ENCODE measurements around the gene TMEM212.
A peak's percentile ranks its signal among the peaks of the same experiment; 100 is the strongest.

Gene TMEM212

DNA sequence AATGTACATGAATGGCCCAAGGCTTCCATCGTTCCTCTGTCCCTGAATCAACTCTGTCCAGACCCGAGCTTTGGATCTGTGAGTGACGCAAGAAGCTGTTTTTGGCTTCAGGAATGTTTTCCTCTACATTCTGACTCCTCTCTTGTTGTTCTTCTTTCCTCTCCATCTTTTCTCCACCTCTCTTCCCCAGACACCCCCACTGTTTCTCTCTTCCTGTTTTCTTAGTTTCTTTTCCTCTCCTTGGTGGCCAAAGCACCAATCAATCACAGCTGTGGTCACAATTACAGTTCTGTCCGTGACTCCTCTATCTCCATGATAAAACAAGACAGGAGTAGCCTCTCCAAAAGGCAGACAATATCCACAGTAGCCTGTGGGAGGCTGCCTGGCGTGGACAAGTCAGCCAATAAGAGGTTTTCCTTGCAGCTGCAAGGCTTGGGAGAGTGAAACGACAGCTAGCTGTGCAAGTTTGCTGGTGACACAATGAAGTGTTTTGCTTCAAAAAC, 4.9 kb upstream of the TMEM212 start:
- H3K36me3 Mint-ChIP-seq = no peaks in the 10 kb centered on the region
- H3K9me3 Mint-ChIP-seq = no peaks in the 10 kb centered on the region
- H3K4me3 Mint-ChIP-seq = no peak overlapping the region
- H3K27ac Mint-ChIP-seq = no peak overlapping the region
- peaks cover 7% of the 10 kb centered on the region for H3K27me3 Mint-ChIP-seq
- no peaks in the 10 kb centered on the region for H3K4me1 Mint-ChIP-seq

DNA sequence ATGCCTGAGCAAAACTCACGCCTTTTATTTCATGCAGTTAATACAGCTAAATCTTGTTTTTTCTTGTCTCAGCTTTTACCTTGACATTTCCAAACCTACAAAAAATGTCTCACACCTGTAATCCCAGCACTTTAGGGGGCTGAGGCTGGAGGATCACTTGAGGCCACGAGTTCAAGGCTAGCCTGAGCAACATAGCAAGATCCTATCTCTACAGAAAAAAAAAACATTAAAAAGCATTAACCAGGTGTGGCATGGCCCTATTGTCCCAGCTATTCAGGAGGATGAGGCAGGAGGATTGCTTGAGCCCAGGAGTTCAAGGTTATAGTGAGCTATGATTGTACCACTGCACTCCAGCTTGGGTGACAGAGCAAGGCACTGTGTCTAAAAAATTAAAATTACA, 3.9 kb upstream of the TMEM212 start:
- Mint-ChIP-seq H3K4me3 (no peak overlapping the region), H3K27me3 (peaks cover 7% of the 10 kb centered on the region), H3K4me1 (no peaks in the 10 kb centered on the region), H3K27ac (no peak overlapping the region), H3K9me3 (no peaks in the 10 kb centered on the region), H3K36me3 (no peaks in the 10 kb centered on the region)

DNA sequence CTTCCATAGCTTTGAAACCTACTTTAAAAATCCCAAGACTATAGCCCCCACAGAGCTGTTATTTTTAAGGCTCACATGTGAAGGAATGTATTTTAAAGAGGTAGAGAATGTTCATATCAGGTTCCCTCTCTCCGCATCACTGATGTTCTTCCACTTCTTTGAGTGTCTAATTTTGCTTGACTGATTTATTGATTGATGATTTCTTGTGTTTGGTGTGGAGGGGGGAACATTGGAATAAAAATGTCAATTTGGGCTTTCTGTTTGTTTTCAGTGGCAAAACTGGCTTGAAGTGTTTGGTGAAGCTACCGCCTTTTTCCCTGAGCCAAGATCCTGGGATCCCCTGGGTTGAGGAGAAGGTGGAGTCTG, 2.7 kb upstream of the TMEM212 start:
- no peaks in the 10 kb centered on the region for H3K4me1 Mint-ChIP-seq
- H3K27ac Mint-ChIP-seq = no peak overlapping the region

DNA sequence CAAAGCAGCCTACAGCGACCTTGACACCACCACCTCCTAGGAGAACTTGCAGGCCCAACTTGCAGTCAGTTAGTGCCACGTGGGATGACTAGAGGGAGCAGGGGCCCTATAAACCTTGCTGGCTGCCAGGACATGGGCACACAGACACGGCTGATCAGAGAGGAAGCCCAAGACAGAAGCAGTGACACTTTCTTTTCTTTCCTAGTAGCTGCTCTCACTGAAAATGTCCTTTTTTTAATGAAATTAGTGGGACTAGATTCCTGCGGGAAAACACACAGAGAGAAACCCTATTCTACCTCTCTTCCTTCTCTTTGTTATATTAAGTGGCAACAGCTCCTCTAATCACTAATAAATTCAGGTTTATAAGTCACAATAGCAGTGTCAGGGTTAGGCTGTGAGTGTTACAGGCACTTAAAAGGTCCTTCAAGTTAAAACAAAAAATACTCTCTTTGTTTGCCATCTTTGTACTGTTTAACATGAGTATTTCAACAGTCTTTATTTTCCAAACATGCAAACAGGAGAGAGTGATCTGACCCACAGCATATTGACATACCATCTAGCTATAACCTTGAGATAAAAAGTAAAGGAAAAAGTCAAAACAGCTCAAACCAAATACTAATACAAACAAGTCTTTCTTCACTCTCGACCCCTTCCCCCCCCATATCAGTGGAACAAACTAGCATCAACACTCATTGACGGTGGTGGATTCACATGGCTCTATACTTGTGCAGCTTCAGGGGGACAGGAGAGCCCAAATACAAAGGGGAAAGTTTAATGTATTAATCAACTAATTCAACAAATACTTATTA, 2.1 kb upstream of the TMEM212 start:
- Mint-ChIP-seq H3K9me3 (no peaks in the 10 kb centered on the region), H3K4me3 (no peak overlapping the region)

More for the DNA sequence above, 2.7 kb upstream of the TMEM212 start:
- Mint-ChIP-seq H3K4me3 (no peak overlapping the region), H3K36me3 (no peaks in the 10 kb centered on the region), H3K27me3 (peaks cover 7% of the 10 kb centered on the region), H3K9me3 (no peaks in the 10 kb centered on the region)

DNA sequence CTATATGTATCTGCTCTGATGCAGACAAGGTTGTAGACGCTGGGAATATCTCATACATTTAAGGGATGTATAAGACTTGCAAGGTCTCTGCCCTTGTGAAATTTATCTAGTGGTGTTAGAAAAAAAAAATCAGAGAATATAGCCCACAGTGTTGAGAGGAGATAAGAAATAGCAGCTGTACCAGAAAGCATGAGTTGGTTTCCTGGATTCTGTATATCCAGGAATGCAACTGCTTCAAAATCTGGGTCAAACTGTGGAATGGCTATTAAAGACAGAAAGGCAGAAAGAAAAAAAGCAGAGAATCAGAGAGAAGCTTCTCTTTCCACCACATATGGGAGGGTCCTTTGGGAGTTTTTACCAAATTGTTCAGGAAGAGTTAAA, 1.5 kb upstream of the TMEM212 start:
- no peak overlapping the region for H3K27ac Mint-ChIP-seq
- no peaks in the 10 kb centered on the region for H3K36me3 Mint-ChIP-seq
- peaks cover 10% of the 10 kb centered on the region for H3K4me1 Mint-ChIP-seq
- peaks cover 4% of the 10 kb centered on the region for H3K27me3 Mint-ChIP-seq
- no peaks in the 10 kb centered on the region for H3K9me3 Mint-ChIP-seq
- H3K4me3 Mint-ChIP-seq = no peak overlapping the region

More for the DNA sequence above, 2.1 kb upstream of the TMEM212 start:
- Mint-ChIP-seq H3K27me3 (peaks cover 4% of the 10 kb centered on the region), H3K36me3 (no peaks in the 10 kb centered on the region), H3K27ac (no peak overlapping the region), H3K4me1 (peaks cover 4% of the 10 kb centered on the region)

DNA sequence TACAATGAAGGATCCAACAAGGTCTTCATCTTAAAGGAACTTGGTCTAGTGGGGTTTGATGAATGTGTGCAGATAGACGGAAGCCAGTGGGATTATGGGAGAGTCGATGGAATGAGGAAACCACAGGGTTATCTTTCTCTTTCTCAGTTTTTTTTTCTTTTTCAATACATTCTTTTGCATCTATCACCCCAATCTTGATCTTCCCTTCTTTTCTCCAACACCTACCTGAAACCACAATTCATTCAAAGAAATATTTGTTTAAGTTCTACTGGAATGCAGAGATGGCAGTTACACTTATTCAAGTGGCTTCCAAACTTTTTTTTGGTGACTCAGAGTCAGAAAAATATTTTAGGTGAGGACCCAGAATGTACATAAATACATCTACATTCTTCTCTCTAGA, 1.7 kb downstream of the TMEM212 start:
- no peak overlapping the region for H3K4me3 Mint-ChIP-seq
- H3K4me1 Mint-ChIP-seq = peaks cover 20% of the 10 kb centered on the region
- peaks cover 1% of the 10 kb centered on the region for H3K27me3 Mint-ChIP-seq
- peak overlapping the region; percentile 14 for H3K27ac Mint-ChIP-seq
- H3K36me3 Mint-ChIP-seq = no peaks in the 10 kb centered on the region
- no peaks in the 10 kb centered on the region for H3K9me3 Mint-ChIP-seq

DNA sequence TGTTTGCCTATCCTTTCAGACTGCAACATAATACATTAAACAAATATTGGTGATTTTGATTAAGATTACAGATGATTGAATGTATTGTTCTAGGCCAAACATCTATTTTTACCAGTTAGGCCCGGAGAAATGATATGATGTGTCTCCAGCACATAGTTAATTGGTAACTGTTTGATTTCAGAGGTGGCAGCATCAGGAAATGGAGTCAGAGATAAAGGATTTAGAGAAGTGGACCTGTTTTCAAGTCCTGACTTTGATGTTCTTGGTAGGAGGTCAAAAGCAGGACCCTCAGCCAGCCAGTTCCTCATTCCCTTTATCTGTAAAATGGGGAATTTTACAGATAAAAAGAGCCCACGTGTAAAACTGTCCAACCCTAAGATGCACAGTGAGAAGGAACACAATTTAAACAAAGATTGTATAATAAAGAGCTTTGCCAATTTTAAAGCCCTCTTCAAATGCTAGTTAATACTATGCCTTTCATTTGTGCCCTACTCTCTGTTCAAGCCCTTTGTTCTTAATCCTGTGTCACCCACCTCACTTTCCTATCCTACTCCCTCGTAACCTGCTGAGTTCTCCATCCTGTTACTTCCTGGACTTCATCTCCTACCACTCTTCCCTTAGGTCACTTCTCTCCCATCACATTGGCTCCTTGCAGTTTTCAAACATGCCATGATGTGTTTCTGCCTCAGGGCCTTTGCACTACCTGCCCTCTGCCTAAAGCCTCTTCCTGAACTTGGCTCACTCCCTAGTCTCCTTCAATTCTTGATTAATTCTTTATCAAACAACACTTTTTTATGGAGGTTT, 2.5 kb downstream of the TMEM212 start:
- no peak overlapping the region for H3K4me3 Mint-ChIP-seq
- H3K27ac Mint-ChIP-seq = no peak overlapping the region
- H3K9me3 Mint-ChIP-seq = no peaks in the 10 kb centered on the region
- H3K4me1 Mint-ChIP-seq = peaks cover 20% of the 10 kb centered on the region
- H3K27me3 Mint-ChIP-seq = no peaks in the 10 kb centered on the region
- H3K36me3 Mint-ChIP-seq = no peaks in the 10 kb centered on the region

DNA sequence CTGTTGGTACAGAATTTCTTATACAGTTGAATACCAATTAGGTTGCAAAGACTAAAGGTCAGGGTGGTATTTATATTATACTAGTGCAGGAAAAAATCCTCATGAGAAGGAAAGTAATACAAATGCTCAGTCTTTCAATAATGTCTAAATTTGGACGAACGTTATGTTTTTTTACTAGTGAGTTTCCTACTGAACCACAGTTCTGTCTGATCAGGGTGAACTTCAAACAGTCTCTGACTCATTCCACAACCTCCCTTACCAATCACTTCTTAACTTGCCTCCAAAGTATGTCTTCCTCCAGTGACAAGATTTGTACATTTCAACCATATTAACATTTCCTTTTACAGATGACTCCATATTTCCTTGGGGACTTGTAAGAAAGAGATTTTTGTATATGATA, 3.4 kb downstream of the TMEM212 start:
- Mint-ChIP-seq H3K27ac (peak overlapping the region; percentile 48), H3K27me3 (no peaks in the 10 kb centered on the region), H3K9me3 (no peaks in the 10 kb centered on the region), H3K36me3 (no peaks in the 10 kb centered on the region), H3K4me1 (peaks cover 20% of the 10 kb centered on the region), H3K4me3 (no peak overlapping the region)

DNA sequence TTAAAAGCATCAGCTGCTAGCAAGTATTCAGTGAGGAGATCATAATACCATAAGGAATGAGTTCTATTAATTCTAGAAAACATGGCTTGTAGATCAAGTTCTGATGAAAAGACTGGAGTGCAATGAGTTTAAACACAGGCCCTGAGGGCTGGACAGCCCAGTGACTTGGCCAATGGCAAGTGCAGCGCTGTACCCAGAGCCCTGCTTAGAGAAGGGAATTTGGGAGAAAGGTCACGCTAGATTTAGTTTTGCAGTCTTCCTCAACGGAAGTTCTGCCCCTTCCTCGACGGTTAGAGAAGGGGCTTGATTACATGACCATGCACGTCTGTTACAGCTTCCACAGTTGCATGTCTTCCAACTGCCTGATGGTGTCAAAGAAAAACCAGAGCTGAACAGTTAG, 4.0 kb downstream of the TMEM212 start:
- no peaks in the 10 kb centered on the region for H3K27me3 Mint-ChIP-seq
- H3K9me3 Mint-ChIP-seq = no peaks in the 10 kb centered on the region
- H3K4me3 Mint-ChIP-seq = peak overlapping the region; percentile 24
- no peaks in the 10 kb centered on the region for H3K36me3 Mint-ChIP-seq
- H3K4me1 Mint-ChIP-seq = peaks cover 20% of the 10 kb centered on the region
- peak overlapping the region; percentile 48 for H3K27ac Mint-ChIP-seq

DNA sequence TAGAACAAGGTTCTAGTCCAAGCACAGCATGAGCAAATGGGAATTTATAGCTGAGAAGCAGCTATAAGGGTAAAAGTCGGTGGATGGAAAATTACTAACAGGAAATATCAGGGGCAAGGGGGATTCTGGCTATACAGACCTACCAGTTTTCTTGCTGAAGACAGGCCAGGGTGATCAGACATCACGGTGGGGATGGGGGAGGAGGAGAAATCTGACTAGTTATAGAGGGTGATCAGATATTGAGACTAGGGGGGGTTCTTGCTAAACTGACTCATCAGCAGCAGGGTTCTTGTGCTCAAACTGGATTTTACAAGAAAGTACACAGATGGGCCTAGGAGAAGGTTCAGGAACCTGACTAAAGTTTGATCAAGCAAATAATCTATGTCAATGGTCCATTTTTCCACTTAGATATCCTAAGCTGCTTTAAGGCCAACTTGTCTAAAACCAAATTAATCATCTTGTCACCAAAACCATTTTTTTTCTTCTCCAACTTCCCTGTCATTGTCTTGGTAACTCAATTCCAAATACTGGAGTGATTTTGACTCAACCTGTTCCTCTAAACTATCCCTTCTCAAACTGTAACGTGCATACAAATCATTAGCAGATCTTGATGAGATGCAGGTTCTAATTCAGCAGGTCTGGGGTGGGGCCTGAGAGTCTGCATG, 4.6 kb downstream of the TMEM212 start:
- Mint-ChIP-seq H3K27ac (peak overlapping the region; percentile 21), H3K4me1 (peaks cover 20% of the 10 kb centered on the region), H3K27me3 (peaks cover 4% of the 10 kb centered on the region), H3K36me3 (no peaks in the 10 kb centered on the region), H3K9me3 (no peaks in the 10 kb centered on the region), H3K4me3 (no peak overlapping the region)

DNA sequence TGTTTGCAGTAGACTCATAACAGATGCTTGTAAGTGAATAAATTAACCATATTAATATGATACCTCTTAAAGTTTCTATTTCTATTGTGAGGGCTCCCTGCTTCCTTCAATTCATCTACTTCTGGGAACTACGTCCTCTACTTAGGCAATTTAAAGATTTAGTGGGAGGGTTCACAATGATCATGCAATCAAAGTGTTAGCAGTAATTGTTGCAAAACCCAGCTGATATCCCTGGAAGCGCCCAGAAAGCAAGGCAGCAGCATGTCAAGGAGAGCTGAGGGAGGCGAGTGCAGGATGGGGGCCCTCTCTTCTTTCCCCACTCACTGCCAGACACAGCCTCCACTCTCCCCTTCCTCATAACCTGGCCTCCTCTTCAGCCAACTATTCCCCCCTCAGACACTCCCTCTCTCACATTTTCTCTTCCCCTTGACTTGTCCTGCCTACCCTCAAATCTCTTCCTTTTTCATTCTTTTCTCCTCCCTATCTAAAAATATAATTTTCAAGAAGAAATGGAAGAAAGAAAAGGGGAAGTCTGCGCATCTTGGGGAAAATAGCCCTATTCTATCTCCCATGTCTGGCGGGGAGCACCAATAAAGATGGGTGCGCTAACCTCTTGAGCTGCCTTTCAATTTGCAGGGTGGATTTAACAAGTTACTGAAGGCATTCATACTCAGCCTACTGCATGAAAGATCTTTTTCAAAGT, 6.6 kb downstream of the TMEM212 start:
- Mint-ChIP-seq H3K27ac (no peak overlapping the region), H3K27me3 (peaks cover 5% of the 10 kb centered on the region), H3K4me3 (no peak overlapping the region), H3K36me3 (no peaks in the 10 kb centered on the region), H3K4me1 (peaks cover 20% of the 10 kb centered on the region), H3K9me3 (peaks cover 13% of the 10 kb centered on the region)

DNA sequence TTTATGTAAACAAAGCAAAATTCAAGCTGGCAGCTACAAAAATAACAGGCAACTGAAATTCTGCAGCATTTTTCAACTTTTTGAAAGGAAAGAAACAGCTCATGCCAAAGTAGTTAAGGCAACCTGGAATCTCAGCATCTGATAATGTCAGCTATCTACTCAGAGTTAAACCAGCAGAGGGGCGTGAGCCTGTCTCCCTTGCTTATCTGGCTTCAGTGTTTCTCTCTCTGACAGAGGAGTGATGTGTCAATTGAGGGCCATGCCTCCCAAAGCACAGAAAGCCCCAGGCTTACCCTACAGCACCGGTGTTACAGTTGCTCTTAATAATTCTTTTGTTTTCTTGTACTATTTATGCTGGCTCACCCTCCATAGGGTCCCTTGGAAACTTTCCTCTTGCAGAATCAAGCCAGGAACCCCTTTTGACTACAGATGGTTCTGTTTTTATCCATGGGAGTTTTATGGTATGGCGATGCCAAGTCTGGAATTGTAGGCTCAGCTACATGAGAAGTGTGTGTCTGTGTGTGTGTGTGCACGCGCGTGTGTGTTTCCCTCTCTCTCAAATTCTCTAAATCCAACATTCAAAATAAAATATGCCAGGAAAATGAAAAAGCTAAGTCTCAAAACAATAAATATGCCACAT, 7.3 kb downstream of the TMEM212 start:
- Mint-ChIP-seq H3K4me1 (peaks cover 20% of the 10 kb centered on the region), H3K4me3 (no peak overlapping the region), H3K36me3 (no peaks in the 10 kb centered on the region), H3K9me3 (peaks cover 13% of the 10 kb centered on the region), H3K27me3 (peaks cover 5% of the 10 kb centered on the region), H3K27ac (no peak overlapping the region)

DNA sequence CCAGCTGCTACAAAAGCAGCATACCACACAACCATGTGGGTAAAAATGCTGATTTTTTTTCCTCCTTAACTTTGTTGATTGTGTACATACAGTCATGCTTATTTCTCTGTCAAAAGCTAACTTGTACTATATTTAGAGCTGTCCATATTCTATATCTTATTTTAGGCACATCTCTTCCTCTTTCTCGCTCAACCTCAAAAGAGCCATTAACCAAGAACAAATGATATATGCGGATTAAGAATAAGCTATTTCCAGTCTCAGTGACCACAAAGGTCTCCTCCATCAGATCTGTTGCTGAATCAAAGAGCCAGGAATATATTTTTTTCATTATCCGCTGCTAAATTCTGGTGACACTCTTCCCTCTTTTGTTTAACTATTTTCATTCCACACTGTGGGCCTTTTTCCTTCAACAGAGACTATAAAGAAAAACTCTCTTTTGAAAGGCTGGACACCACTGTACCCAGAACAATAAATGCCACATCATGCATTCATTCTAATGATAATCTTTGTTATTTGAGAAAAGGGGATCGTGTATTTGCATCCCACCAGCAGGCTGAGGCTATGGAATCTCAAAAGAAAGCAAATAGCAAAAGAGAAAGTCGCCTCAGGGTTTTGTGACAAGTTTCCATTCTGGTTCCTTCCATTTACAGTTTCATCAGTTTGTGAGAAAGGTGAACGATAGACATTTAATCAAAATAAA, 8.0 kb downstream of the TMEM212 start:
- Mint-ChIP-seq H3K27me3 (peaks cover 5% of the 10 kb centered on the region), H3K36me3 (no peaks in the 10 kb centered on the region), H3K4me3 (no peak overlapping the region), H3K9me3 (peaks cover 13% of the 10 kb centered on the region), H3K27ac (no peak overlapping the region), H3K4me1 (peaks cover 15% of the 10 kb centered on the region)

DNA sequence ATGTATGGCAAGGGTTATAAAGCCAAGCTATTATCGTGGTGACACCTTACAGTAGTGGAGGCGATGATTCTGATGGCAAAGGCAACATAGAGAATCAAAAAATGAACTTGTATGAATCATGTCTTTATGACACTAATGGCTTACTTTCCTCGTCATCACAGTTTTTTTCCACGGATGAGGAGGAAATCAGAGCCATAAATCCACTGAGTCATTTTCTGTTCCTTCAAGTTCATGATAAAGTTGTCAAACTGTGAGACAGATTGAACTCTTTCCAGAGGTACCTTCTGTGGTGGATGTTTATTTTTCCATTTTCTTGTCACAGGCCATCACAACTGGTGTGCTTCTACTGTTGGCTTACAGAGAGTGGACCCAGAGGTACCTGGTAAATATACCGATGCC, 8.5 kb downstream of the TMEM212 start:
- H3K9me3 Mint-ChIP-seq = peaks cover 13% of the 10 kb centered on the region
- no peak overlapping the region for H3K4me3 Mint-ChIP-seq
- peaks cover 10% of the 10 kb centered on the region for H3K4me1 Mint-ChIP-seq
- no peak overlapping the region for H3K27ac Mint-ChIP-seq
- H3K36me3 Mint-ChIP-seq = no peaks in the 10 kb centered on the region
- H3K27me3 Mint-ChIP-seq = peaks cover 5% of the 10 kb centered on the region
